ENCODE data around the gene MBOAT1.

DNA sequence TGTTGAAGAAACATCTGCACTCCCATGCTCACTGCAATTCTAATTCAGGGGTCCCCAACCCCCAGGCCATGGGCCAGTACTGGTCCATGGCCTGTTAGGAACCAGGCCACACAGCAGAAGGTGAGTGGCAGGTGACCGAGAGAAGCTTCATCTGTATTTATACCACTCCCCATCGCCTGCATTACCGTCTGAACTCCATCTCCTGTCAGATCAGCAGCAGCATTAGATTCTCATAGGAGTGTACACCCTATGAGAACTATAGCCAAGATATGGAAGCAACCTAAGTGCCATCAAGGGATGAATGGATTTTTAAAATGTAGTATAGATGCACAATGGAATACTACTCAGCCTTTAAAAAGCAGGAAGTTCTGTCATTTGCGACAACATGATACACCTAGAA is 53.2 kb downstream of the MBOAT1 start:
- TF ChIP-seq CTCF (IDR thresholded peaks at IDR 0.05; ENCODE audit: poor library complexity, severe bottlenecking) = no peak
- no peak for TF ChIP-seq TAF1 (IDR thresholded peaks at IDR 0.05; ENCODE audit: low read depth)
- TF ChIP-seq RAD21 (conservative IDR thresholded peaks at IDR 0.05) = no peak
- no peak for TF ChIP-seq POLR2AphosphoS5 (IDR thresholded peaks at IDR 0.05)
- TF ChIP-seq EP300 (conservative IDR thresholded peaks at IDR 0.05; ENCODE audit: poor library complexity, severe bottlenecking) = no peak
- TF ChIP-seq EZH2 (IDR thresholded peaks at IDR 0.05; ENCODE audit: borderline replicate concordance, insufficient read depth, low read length, poor library complexity, severe bottlenecking) = no peak
- no peak for TF ChIP-seq SMC3 (conservative IDR thresholded peaks at IDR 0.05; ENCODE audit: poor library complexity)
- TF ChIP-seq, protein P1, sequence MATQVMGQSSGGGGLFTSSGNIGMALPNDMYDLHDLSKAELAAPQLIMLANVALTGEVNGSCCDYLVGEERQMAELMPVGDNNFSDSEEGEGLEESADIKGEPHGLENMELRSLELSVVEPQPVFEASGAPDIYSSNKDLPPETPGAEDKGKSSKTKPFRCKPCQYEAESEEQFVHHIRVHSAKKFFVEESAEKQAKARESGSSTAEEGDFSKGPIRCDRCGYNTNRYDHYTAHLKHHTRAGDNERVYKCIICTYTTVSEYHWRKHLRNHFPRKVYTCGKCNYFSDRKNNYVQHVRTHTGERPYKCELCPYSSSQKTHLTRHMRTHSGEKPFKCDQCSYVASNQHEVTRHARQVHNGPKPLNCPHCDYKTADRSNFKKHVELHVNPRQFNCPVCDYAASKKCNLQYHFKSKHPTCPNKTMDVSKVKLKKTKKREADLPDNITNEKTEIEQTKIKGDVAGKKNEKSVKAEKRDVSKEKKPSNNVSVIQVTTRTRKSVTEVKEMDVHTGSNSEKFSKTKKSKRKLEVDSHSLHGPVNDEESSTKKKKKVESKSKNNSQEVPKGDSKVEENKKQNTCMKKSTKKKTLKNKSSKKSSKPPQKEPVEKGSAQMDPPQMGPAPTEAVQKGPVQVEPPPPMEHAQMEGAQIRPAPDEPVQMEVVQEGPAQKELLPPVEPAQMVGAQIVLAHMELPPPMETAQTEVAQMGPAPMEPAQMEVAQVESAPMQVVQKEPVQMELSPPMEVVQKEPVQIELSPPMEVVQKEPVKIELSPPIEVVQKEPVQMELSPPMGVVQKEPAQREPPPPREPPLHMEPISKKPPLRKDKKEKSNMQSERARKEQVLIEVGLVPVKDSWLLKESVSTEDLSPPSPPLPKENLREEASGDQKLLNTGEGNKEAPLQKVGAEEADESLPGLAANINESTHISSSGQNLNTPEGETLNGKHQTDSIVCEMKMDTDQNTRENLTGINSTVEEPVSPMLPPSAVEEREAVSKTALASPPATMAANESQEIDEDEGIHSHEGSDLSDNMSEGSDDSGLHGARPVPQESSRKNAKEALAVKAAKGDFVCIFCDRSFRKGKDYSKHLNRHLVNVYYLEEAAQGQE (IDR thresholded peaks at IDR 0.05; ENCODE audit: borderline replicate concordance) = no peak
- TF ChIP-seq MXI1 (conservative IDR thresholded peaks at IDR 0.05; ENCODE audit: poor library complexity, severe bottlenecking) = no peak
